Natural killer cell (primary cell): Measurements from ENCODE around the gene SHLD2. TPM values are rescaled to one million over a fixed set of nuclear protein-coding genes. Genes with fewer than 3 reads are reported as not detected.
A peak's percentile ranks its signal among the peaks of the same experiment; 100 is the strongest.

Source experiments
- ATAC-seq, 3 donors: fragments of 150-1000 bp in 2 of 3; fragments of 200-7000 bp in 1 of 3; cut with Tn5 transposase; 1 replicate in 1 of 3; 2 replicates in 2 of 3; pipeline ENCODE4 v1.10.0; 2021; ENCODE audit warnings: mild to moderate bottlenecking in 2 of 3, moderate library complexity in 2 of 3
- DNase-seq, 2 donors: peaks; one replicate each; pipeline versions ENCODE4 v3.0.0 to v3.0.0-alpha.2; 2013 to 2021; ENCODE audit warnings: mixed read lengths in 1 of 2
- H3K27ac ChIP-seq: one replicate; pipeline ENCODE4 v1.5.1; 2013; ENCODE audit warnings: mild to moderate bottlenecking, low read length
- H3K27me3 ChIP-seq: one replicate; pipeline ENCODE4 v1.6.1; 2013; ENCODE audit warnings: low read length; ENCODE audit not compliant: control insufficient read depth, insufficient read depth
- H3K36me3 ChIP-seq: one replicate; pipeline ENCODE4 v1.6.1; 2013; ENCODE audit warnings: low read length; ENCODE audit not compliant: control insufficient read depth, insufficient read depth
- H3K4me1 ChIP-seq: one replicate; pipeline ENCODE4 v1.6.1; 2013; ENCODE audit warnings: low read length; ENCODE audit not compliant: control insufficient read depth, insufficient read depth
- H3K4me3 ChIP-seq: one replicate; pipeline ENCODE4 v1.5.1; 2013; ENCODE audit warnings: low read length
- H3K9me3 ChIP-seq: one replicate; pipeline ENCODE4 v1.6.1; 2013; ENCODE audit warnings: low read length; ENCODE audit not compliant: control insufficient read depth, insufficient read depth
- H3K27ac Mint-ChIP-seq, 2 donors: one replicate each; pipeline ENCODE4 v1.8.0; 2022; ENCODE audit warnings: mild to moderate bottlenecking in 2 of 2, mixed read lengths in 2 of 2, moderate library complexity in 1 of 2
- H3K27me3 Mint-ChIP-seq, 2 donors: one replicate each; pipeline ENCODE4 v1.8.0; 2022; ENCODE audit warnings: low read depth in 2 of 2, mixed read lengths in 2 of 2
- H3K36me3 Mint-ChIP-seq: one replicate; pipeline ENCODE4 v1.8.0; 2022; ENCODE audit warnings: mixed read lengths
- H3K4me1 Mint-ChIP-seq, 2 donors: one replicate each; pipeline ENCODE4 v1.8.0; 2022; ENCODE audit warnings: mixed read lengths in 2 of 2
- H3K4me3 Mint-ChIP-seq: one replicate; pipeline ENCODE4 v1.8.0; 2022; ENCODE audit warnings: mild to moderate bottlenecking, moderate library complexity, mixed read lengths
- H3K9me3 Mint-ChIP-seq, 2 donors: one replicate each; pipeline ENCODE4 v1.8.0; 2022; ENCODE audit warnings: mixed read lengths in 2 of 2
- CTCF ChIP-seq: fragments of 200-600 bp; IDR thresholded peaks from one replicate; pipeline ENCODE4 v1.8.0; 2022; ENCODE audit warnings: antibody characterized with exemption
- WGBS: methylation state at CpG from one replicate; pipeline ENCODE4 v1.1.7; 2013; ENCODE audit warnings: missing lambda C conversion rate; ENCODE audit not compliant: insufficient coverage; 5-methylcytosine and 5-hydroxymethylcytosine counted together
- intact Hi-C: fragments of 100-400 bp; cut with micrococcal nuclease; formaldehyde crosslinking; loops from one replicate; pipeline ENCODE4 v1.14.2; 2022
- total RNA-seq, 4 donors: library from RNA; stranded (reverse); fragments of 120-200 nt in 1 of 4; gene quantifications; one replicate each; pipeline versions ENCODE4 v1.2.3 to v1.2.4, GENCODE V29; 2013 to 2022

The SHLD2 gene
- total RNA-seq, 3 donors from 2014 or later (not counting 1 experiment from before 2014, with no cell fraction given): 32.6 to 37.5 (median 34.1) TPM

- Mint-ChIP-seq H3K27ac (peak overlapping the region; percentile 73 to 94), H3K36me3 (no peaks in the 10 kb centered on the region), H3K4me3 (no peak overlapping the region), H3K27me3 (no peaks in the 10 kb centered on the region), H3K9me3 (no peaks in the 10 kb centered on the region), H3K4me1 (peaks cover 67 to 69% of the 10 kb centered on the region in 2 donors)
- peaks cover 5% of the 10 kb centered on the region for H3K36me3 ChIP-seq
- no CpG with 5 or more reads among the region's 1 CpG for WGBS
- no peak for ATAC-seq
- H3K9me3 ChIP-seq: no peaks in the 10 kb centered on the region
- no peak for DNase-seq
- intact Hi-C loops: no loop called here
- no peak overlapping the region for H3K4me3 ChIP-seq
- H3K4me1 ChIP-seq: peaks cover 15% of the 10 kb centered on the region
- H3K27me3 ChIP-seq: no peaks in the 10 kb centered on the region
- TF ChIP-seq CTCF: no peak
- no peak overlapping the region for H3K27ac ChIP-seq
Measured at GRCh38 chr10:87085537-87085936, 9.5 kb upstream of the SHLD2 start.

GRCh38 chr10:87089746-87090145 lies 5.3 kb upstream of the SHLD2 start:
- Histone ChIP-seq H3K4me3 (no peak overlapping the region), H3K27ac (no peak overlapping the region), H3K27me3 (no peaks in the 10 kb centered on the region), H3K36me3 (peaks cover 5% of the 10 kb centered on the region), H3K9me3 (no peaks in the 10 kb centered on the region), H3K4me1 (peaks cover 17% of the 10 kb centered on the region)
- no peaks in the 10 kb centered on the region for H3K9me3 Mint-ChIP-seq
- TF ChIP-seq CTCF: no peak
- peak overlapping the region in 1 of 2 donors; percentile 85 for H3K27ac Mint-ChIP-seq
- H3K27me3 Mint-ChIP-seq: no peaks in the 10 kb centered on the region
- no peak for ATAC-seq
- H3K4me1 Mint-ChIP-seq: peaks cover 75 to 76% of the 10 kb centered on the region in 2 donors
- no peaks in the 10 kb centered on the region for H3K36me3 Mint-ChIP-seq
- H3K4me3 Mint-ChIP-seq: no peak overlapping the region
- 95% methylated on average over 2 of the region's 4 CpGs for WGBS
- intact Hi-C loops: no loop called here
- DNase-seq: no peak

- Histone ChIP-seq H3K27me3 (no peaks in the 10 kb centered on the region), H3K36me3 (peaks cover 5% of the 10 kb centered on the region), H3K4me3 (no peak overlapping the region), H3K9me3 (no peaks in the 10 kb centered on the region), H3K4me1 (peaks cover 16% of the 10 kb centered on the region), H3K27ac (no peak overlapping the region)
- H3K4me1 Mint-ChIP-seq: peaks cover 69% of the 10 kb centered on the region in 2 donors
- DNase-seq: no peak
- intact Hi-C loops: no loop called here
- peak overlapping the region; percentile 37 to 85 for H3K27ac Mint-ChIP-seq
- H3K9me3 Mint-ChIP-seq: no peaks in the 10 kb centered on the region
- no peak overlapping the region for H3K4me3 Mint-ChIP-seq
- no peaks in the 10 kb centered on the region for H3K27me3 Mint-ChIP-seq
- ATAC-seq: no peak
- H3K36me3 Mint-ChIP-seq: no peaks in the 10 kb centered on the region
- no peak for TF ChIP-seq CTCF
- 82% methylated on average over 3 of the region's 4 CpGs for WGBS
Measured at GRCh38 chr10:87090779-87091178, 4.2 kb upstream of the SHLD2 start.

GRCh38 chr10:87092376-87092860 lies 2.6 kb upstream of the SHLD2 start:
- Mint-ChIP-seq H3K27me3 (no peaks in the 10 kb centered on the region), H3K4me1 (peaks cover 55 to 56% of the 10 kb centered on the region in 2 donors), H3K36me3 (no peaks in the 10 kb centered on the region), H3K9me3 (no peaks in the 10 kb centered on the region), H3K27ac (peak overlapping the region; percentile 85 to 92), H3K4me3 (peak overlapping the region; percentile 92)
- Histone ChIP-seq H3K9me3 (no peaks in the 10 kb centered on the region), H3K36me3 (peaks cover 4% of the 10 kb centered on the region), H3K27ac (peak overlapping the region; percentile 24), H3K4me1 (peaks cover 22% of the 10 kb centered on the region), H3K4me3 (peak overlapping the region; percentile 69), H3K27me3 (no peaks in the 10 kb centered on the region)
- ATAC-seq: no peak
- intact Hi-C loops: no loop called here
- TF ChIP-seq CTCF: no peak
- peak in 1 of 2 donors; percentile 51 for DNase-seq
- WGBS: 67% methylated on average over 5 of the region's 7 CpGs
